ENCODE measurements around the gene IFNL3. TPM values are rescaled to one million over a fixed set of nuclear protein-coding genes. Genes with fewer than 3 reads are reported as not detected.
A peak's percentile ranks its signal among the peaks of the same experiment; 100 is the strongest.

IFNL3 gene
- total RNA-seq, 1 experiment from 2014 or later = not detected

- DNase-seq = no peak
- Mint-ChIP-seq H3K9me3 (ENCODE audit: unreplicated experiment) (no peaks in the 10 kb centered on the region), H3K27me3 (ENCODE audit: insufficient read depth, unreplicated experiment) (no peaks in the 10 kb centered on the region), H3K27ac (ENCODE audit: unreplicated experiment) (no peak overlapping the region), H3K4me3 (ENCODE audit: unreplicated experiment) (no peak overlapping the region), H3K4me1 (ENCODE audit: low read depth, unreplicated experiment) (peaks cover 9% of the 10 kb centered on the region), H3K36me3 (ENCODE audit: insufficient read depth, unreplicated experiment) (no peaks in the 10 kb centered on the region)
- intact Hi-C loops (cut with micrococcal nuclease; ENCODE audit: unreplicated experiment) = no loop called here
- TF ChIP-seq CTCF (IDR thresholded peaks at IDR 0.05; ENCODE audit: insufficient read depth in 1 of 2, low read depth in 1 of 2, low read length in 1 of 2, severe bottlenecking in 1 of 2, unreplicated experiment in 1 of 2) = no peak
- no TSS peak for BruUV-seq (replicated peaks)
- peaks cover 29% of the 10 kb centered on the region for H3K4me1 ChIP-seq
- ChIA-PET CTCF (interaction anchor here (0.6 kb wide), 1 partner anchor 96 kb away, joined by 3 read pairs; no protein-coding TSS in a partner anchor), POLR2A (no interaction called here)
- H3K27me3 ChIP-seq (replicated peaks; ENCODE audit: control insufficient read depth, insufficient read depth, low read length) = no peaks in the 10 kb centered on the region
- H3K4me3 ChIP-seq (ENCODE audit: low read depth, low read length) = no peak overlapping the region
- no peaks in the 10 kb centered on the region for H3K9me3 ChIP-seq
- no peaks in the 10 kb centered on the region for H3K36me3 ChIP-seq (ENCODE audit: control insufficient read depth, insufficient read depth, low read length)
These were observed 37.4 kb downstream of the IFNL3 start for GRCh38 chr19:39207293-39207836.

- Histone ChIP-seq H3K4me3 (ENCODE audit: low read depth, low read length) (no peak overlapping the region), H3K4me1 (peaks cover 29% of the 10 kb centered on the region), H3K9me3 (no peaks in the 10 kb centered on the region), H3K27me3 (replicated peaks; ENCODE audit: control insufficient read depth, insufficient read depth, low read length) (no peaks in the 10 kb centered on the region), H3K36me3 (ENCODE audit: control insufficient read depth, insufficient read depth, low read length) (no peaks in the 10 kb centered on the region)
- no peak overlapping the region for H3K4me3 Mint-ChIP-seq (ENCODE audit: unreplicated experiment)
- CTCF ChIA-PET = no interaction called here
- no peak for DNase-seq
- no peaks in the 10 kb centered on the region for H3K27me3 Mint-ChIP-seq (ENCODE audit: insufficient read depth, unreplicated experiment)
- no peak overlapping the region for H3K27ac Mint-ChIP-seq (ENCODE audit: unreplicated experiment)
- POLR2A ChIA-PET = no interaction called here
- TF ChIP-seq CTCF (IDR thresholded peaks at IDR 0.05; ENCODE audit: insufficient read depth in 1 of 2, low read depth in 1 of 2, low read length in 1 of 2, severe bottlenecking in 1 of 2, unreplicated experiment in 1 of 2) = no peak
- H3K9me3 Mint-ChIP-seq (ENCODE audit: unreplicated experiment) = no peaks in the 10 kb centered on the region
- H3K36me3 Mint-ChIP-seq (ENCODE audit: insufficient read depth, unreplicated experiment) = no peaks in the 10 kb centered on the region
- no TSS peak for BruUV-seq (replicated peaks)
- peaks cover 9% of the 10 kb centered on the region for H3K4me1 Mint-ChIP-seq (ENCODE audit: low read depth, unreplicated experiment)
- intact Hi-C loops (cut with micrococcal nuclease; ENCODE audit: unreplicated experiment) = no loop called here
These were observed 38.7 kb downstream of the IFNL3 start for GRCh38 chr19:39206122-39206521.

- CTCF ChIA-PET = no interaction called here
- TF ChIP-seq CTCF (IDR thresholded peaks at IDR 0.05; ENCODE audit: insufficient read depth in 1 of 2, low read depth in 1 of 2, low read length in 1 of 2, severe bottlenecking in 1 of 2, unreplicated experiment in 1 of 2) = no peak
- no peaks in the 10 kb centered on the region for H3K27me3 Mint-ChIP-seq (ENCODE audit: insufficient read depth, unreplicated experiment)
- no peaks in the 10 kb centered on the region for H3K9me3 Mint-ChIP-seq (ENCODE audit: unreplicated experiment)
- H3K27ac Mint-ChIP-seq (ENCODE audit: unreplicated experiment) = peak overlapping the region; percentile 43
- H3K9me3 ChIP-seq = no peaks in the 10 kb centered on the region
- no peak for DNase-seq
- intact Hi-C loops (cut with micrococcal nuclease; ENCODE audit: unreplicated experiment) = no loop called here
- H3K4me3 Mint-ChIP-seq (ENCODE audit: unreplicated experiment) = no peak overlapping the region
- no TSS peak for BruUV-seq (replicated peaks)
- H3K36me3 Mint-ChIP-seq (ENCODE audit: insufficient read depth, unreplicated experiment) = no peaks in the 10 kb centered on the region
- H3K4me1 Mint-ChIP-seq (ENCODE audit: low read depth, unreplicated experiment) = peaks cover 9% of the 10 kb centered on the region
- H3K4me3 ChIP-seq (ENCODE audit: low read depth, low read length) = no peak overlapping the region
- H3K36me3 ChIP-seq (ENCODE audit: control insufficient read depth, insufficient read depth, low read length) = no peaks in the 10 kb centered on the region
- peaks cover 29% of the 10 kb centered on the region for H3K4me1 ChIP-seq
- no peaks in the 10 kb centered on the region for H3K27me3 ChIP-seq (replicated peaks; ENCODE audit: control insufficient read depth, insufficient read depth, low read length)
- POLR2A ChIA-PET = no interaction called here
These were observed 39.4 kb downstream of the IFNL3 start for GRCh38 chr19:39205449-39205764.
